ENCODE results near the gene ADIG. TPM values are rescaled to one million over a fixed set of nuclear protein-coding genes. Genes with fewer than 3 reads are reported as not detected.

The ADIG gene
- total and polyA plus RNA-seq, 2 of the 13 experiments (the other 11 are each of a cell fraction or from before 2014, with no cell fraction given) = 0.15 TPM; not detected in 1

DNA sequence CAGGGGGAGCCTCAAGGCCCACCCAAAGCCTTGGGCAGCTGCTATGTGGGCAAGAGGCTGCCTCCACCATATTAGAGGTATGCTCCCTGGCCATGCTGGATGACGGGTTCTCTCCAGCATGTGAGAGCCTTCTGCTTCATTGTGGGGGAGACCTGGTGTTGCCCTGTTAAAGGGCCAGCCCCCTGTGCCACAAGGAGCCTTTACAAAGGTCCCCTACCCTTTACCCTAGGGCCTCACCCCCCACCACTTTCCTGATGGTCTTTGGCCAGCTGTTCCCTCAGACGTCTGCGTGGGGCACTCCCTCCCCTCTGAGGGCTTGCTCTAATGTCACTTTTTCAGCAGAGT is 5.2 kb downstream of the ADIG start (continued):
- TF ChIP-seq, protein P1, sequence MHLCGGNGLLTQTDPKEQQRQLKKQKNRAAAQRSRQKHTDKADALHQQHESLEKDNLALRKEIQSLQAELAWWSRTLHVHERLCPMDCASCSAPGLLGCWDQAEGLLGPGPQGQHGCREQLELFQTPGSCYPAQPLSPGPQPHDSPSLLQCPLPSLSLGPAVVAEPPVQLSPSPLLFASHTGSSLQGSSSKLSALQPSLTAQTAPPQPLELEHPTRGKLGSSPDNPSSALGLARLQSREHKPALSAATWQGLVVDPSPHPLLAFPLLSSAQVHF (CRISPR knock-in tag; IDR thresholded peaks at IDR 0.05) = no peak
- TF ChIP-seq ZNF674 (CRISPR knock-in tag; IDR thresholded peaks at IDR 0.05; ENCODE audit: low read depth) (no peak), ZNF343 (CRISPR knock-in tag; IDR thresholded peaks at IDR 0.05) (0 out of 2 replicates have a peak, but pooled peaks have one; percentile 5), ZNF501 (CRISPR knock-in tag; IDR thresholded peaks at IDR 0.05) (peak; percentile 45; the same call in 1 of the 2 replicates), TMF1 (CRISPR knock-in tag; IDR thresholded peaks at IDR 0.05; ENCODE audit: low read depth) (peak; percentile 60), TCF12 (IDR thresholded peaks at IDR 0.05) (no peak), TCF12 (CRISPR knock-in tag; IDR thresholded peaks at IDR 0.05) (peak; percentile 11; the same call in 1 of the 2 replicates), PATZ1 (CRISPR knock-in tag; IDR thresholded peaks at IDR 0.05) (no peak), ZNF687 (CRISPR knock-in tag; IDR thresholded peaks at IDR 0.05) (peak; percentile 83; the same call in 1 of the 2 replicates), ZNF781 (CRISPR knock-in tag; IDR thresholded peaks at IDR 0.05; ENCODE audit: borderline replicate concordance, not compliant biosample characterization) (peak; percentile 71), ZBTB4 (CRISPR knock-in tag; IDR thresholded peaks at IDR 0.05; ENCODE audit: borderline replicate concordance) (peak; percentile 5; the same call in 1 of the 2 replicates), LBX2 (CRISPR knock-in tag; IDR thresholded peaks at IDR 0.05; ENCODE audit: borderline replicate concordance) (0 out of 2 replicates have a peak, but pooled peaks have one; percentile 84)

All from HepG2 (cell line).